ENCODE measurements around the gene HOATZ.
A peak's percentile ranks its signal among the peaks of the same experiment; 100 is the strongest.

Gene HOATZ

DNA sequence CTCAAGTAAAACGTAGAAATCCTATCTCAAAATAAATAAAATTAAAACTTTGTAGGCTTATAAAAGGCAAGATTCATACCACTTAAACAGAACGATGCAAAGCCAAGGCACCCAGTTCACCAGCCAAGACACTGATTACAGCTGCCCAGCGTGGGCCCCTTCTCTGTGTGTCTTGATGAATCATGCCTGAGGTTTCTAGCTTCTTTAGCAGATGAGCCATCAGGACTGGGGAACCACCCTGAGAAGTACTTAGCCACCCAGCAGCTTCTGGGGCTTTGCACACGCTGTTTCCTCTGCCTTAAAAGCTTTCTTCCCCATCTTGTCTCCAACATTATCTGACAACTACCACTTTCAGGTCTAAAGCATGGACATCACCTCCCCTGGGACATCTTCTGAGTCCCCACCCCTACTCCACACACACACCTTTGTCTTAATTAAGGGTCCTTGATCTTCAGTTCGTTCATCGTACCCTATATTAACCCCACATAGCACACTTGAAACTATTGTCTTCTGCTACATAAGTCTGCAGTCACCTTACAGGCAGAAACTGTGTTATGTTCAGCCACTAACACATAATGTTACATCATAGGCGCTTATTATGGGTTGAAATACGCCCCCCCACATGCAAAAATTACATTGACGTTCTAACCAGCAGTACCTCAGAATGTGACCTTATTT, 17.2 kb downstream of the HOATZ start:
- no peak overlapping the region for H3K4me3 ChIP-seq (ENCODE audit: low read depth, low read length)
- in situ Hi-C loops (cut with HindIII; ENCODE audit: low sequenced_read_pairs): no loop called here
- peak; percentile 68 for DNase-seq (ENCODE audit: low read depth)
- TF ChIP-seq, protein P1, sequence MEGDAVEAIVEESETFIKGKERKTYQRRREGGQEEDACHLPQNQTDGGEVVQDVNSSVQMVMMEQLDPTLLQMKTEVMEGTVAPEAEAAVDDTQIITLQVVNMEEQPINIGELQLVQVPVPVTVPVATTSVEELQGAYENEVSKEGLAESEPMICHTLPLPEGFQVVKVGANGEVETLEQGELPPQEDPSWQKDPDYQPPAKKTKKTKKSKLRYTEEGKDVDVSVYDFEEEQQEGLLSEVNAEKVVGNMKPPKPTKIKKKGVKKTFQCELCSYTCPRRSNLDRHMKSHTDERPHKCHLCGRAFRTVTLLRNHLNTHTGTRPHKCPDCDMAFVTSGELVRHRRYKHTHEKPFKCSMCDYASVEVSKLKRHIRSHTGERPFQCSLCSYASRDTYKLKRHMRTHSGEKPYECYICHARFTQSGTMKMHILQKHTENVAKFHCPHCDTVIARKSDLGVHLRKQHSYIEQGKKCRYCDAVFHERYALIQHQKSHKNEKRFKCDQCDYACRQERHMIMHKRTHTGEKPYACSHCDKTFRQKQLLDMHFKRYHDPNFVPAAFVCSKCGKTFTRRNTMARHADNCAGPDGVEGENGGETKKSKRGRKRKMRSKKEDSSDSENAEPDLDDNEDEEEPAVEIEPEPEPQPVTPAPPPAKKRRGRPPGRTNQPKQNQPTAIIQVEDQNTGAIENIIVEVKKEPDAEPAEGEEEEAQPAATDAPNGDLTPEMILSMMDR (IDR thresholded peaks at IDR 0.05; ENCODE audit: low read depth, low read length, missing control alignments): no peak

- H3K4me3 ChIP-seq (ENCODE audit: low read depth, low read length): no peak overlapping the region
- DNase-seq (ENCODE audit: low read depth): no peak
- in situ Hi-C loops (cut with HindIII; ENCODE audit: low sequenced_read_pairs): no loop called here
- TF ChIP-seq, protein P1 (IDR thresholded peaks at IDR 0.05; ENCODE audit: low read depth, low read length, missing control alignments): no peak
Observed at GRCh38 chr11:111532365-111532709, 17.8 kb downstream of the HOATZ start.

DNA sequence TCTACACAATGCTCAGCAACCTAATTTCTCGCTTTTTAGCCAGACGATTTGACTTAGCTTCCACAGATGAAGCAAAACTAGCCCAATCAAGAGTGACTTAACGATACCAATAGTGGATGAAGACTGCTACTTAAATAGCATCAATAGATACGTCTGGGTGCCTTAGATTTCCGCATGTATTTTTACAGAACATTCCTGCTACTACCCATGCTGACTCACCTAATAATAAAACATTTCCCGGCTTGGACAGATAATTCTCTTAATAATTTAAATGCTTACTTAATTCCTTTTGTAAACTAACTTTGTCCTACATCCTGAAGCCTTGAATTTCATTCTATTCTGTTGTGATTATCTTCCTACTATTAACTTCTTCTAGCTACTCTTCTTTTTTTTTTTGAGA, 20.7 kb downstream of the HOATZ start:
- H3K4me3 ChIP-seq (ENCODE audit: low read depth, low read length): no peak overlapping the region
- no peak for DNase-seq (ENCODE audit: low read depth)
- in situ Hi-C loops (cut with HindIII; ENCODE audit: low sequenced_read_pairs): no loop called here
- TF ChIP-seq, protein P1 (IDR thresholded peaks at IDR 0.05; ENCODE audit: low read depth, low read length, missing control alignments): no peak

- TF ChIP-seq, protein P1 (IDR thresholded peaks at IDR 0.05; ENCODE audit: low read depth, low read length, missing control alignments): no peak
- DNase-seq (ENCODE audit: low read depth): no peak
Observed at GRCh38 chr11:111537336-111537860, 22.8 kb downstream of the HOATZ start.

GRCh38 chr11:111538407-111539114, 24.0 kb downstream of the HOATZ start:
- no peak overlapping the region for H3K4me3 ChIP-seq (ENCODE audit: low read depth, low read length)
- TF ChIP-seq, protein P1 (IDR thresholded peaks at IDR 0.05; ENCODE audit: low read depth, low read length, missing control alignments): no peak
- in situ Hi-C loops (cut with HindIII; ENCODE audit: low sequenced_read_pairs): no loop called here
- DNase-seq (ENCODE audit: low read depth): no peak

More at GRCh38 chr11:111537336-111537860, 22.8 kb downstream of the HOATZ start:
- H3K4me3 ChIP-seq (ENCODE audit: low read depth, low read length): no peak overlapping the region
- in situ Hi-C loops (cut with HindIII; ENCODE audit: low sequenced_read_pairs): no loop called here

DNA sequence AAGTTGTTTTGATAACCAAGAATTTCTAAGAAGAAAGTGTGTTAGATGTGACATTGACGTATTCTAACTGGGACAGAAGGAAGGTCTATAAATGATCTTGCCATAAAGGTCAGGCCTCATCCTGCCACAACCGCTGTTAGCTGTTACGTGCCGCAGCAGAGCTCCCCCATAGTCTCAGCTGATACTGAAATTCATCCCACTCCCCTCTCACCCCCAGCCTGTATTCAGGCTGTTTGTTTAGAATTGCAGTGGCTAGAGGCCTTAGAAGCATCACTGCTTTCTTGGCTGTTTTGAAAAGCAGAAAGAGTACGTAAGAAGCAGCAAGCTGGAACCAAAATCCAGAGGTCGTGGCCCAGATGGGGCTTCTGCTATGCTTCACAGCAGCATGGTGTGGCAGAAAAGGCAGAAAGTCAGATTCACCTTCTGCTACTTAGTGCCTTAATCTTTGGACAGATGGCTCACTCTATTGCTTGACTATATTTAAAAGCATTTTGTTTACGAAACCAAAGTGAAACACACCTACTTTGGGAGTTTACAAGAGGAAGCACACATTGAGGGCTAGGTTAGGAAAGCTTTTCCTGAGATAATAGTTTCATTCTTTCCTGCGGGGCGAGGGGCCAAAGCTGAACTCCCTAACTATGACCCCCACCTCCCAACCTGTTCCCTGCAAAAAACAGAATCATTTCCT, 25.0 kb downstream of the HOATZ start:
- H3K4me3 ChIP-seq (ENCODE audit: low read depth, low read length): peak overlapping the region; percentile 73
- TF ChIP-seq, protein P1 (IDR thresholded peaks at IDR 0.05; ENCODE audit: low read depth, low read length, missing control alignments): no peak
- in situ Hi-C loops (cut with HindIII; ENCODE audit: low sequenced_read_pairs): no loop called here
- no peak for DNase-seq (ENCODE audit: low read depth)

Measured in astrocyte of the cerebellum (primary cell).